Astrocyte (in vitro differentiated cells and primary cell): Measurements from ENCODE around the gene IFT43. TPM values are rescaled to one million over a fixed set of nuclear protein-coding genes. Genes with fewer than 3 reads are reported as not detected.

ENCODE experiments used
- DNase-seq: peaks from one replicate; pipeline ENCODE4 v3.0.0-alpha.2; 2010; ENCODE audit warnings: low read depth
- FAIRE-seq: peaks from 2 replicates; lab custom pipeline; 2011; peaks lifted over from hg19 to GRCh38; lab: Jason Lieb, UNC
- H2AFZ ChIP-seq: 2 replicates; pipeline ENCODE4 v1.6.0; 2012; ENCODE audit warnings: low read depth, low read length, inconsistent platforms
- H3K27ac ChIP-seq: 2 replicates; pipeline ENCODE4 v1.5.1; 2011; ENCODE audit warnings: low read depth, low read length, inconsistent platforms
- H3K27me3 ChIP-seq: 2 replicates; pipeline ENCODE4 v1.6.0; 2011; ENCODE audit warnings: low read length, inconsistent platforms; ENCODE audit not compliant: insufficient read depth
- H3K36me3 ChIP-seq: 2 replicates; pipeline ENCODE4 v1.5.1; 2011; ENCODE audit warnings: low read length, inconsistent platforms; ENCODE audit not compliant: insufficient read depth
- H3K4me1 ChIP-seq: 2 replicates; pipeline ENCODE4 v1.5.1; 2011; ENCODE audit warnings: low read length, inconsistent platforms; ENCODE audit not compliant: insufficient read depth
- H3K4me2 ChIP-seq: 2 replicates; pipeline ENCODE4 v1.6.0; 2012; ENCODE audit warnings: low read length, inconsistent platforms
- H3K4me3 ChIP-seq: 2 replicates; pipeline ENCODE4 v1.5.1; 2011; ENCODE audit warnings: low read depth, mild to moderate bottlenecking, low read length, inconsistent platforms; ENCODE audit not compliant: insufficient read depth
- H3K79me2 ChIP-seq: 2 replicates; pipeline ENCODE4 v1.6.0; 2012; ENCODE audit warnings: mild to moderate bottlenecking, low read length, inconsistent platforms; ENCODE audit not compliant: insufficient read depth
- H3K9ac ChIP-seq: 2 replicates; pipeline ENCODE4 v1.6.0; 2012; ENCODE audit warnings: mild to moderate bottlenecking, low read length, inconsistent platforms
- H3K9me3 ChIP-seq: 2 replicates; pipeline ENCODE4 v1.5.1; 2012; ENCODE audit warnings: low read depth, mild to moderate bottlenecking, low read length, inconsistent platforms; ENCODE audit not compliant: insufficient read depth
- H4K20me1 ChIP-seq: 2 replicates; pipeline ENCODE4 v1.6.0; 2012; ENCODE audit warnings: low read length, inconsistent platforms; ENCODE audit not compliant: insufficient read depth
- H3K27ac Mint-ChIP-seq: one replicate; pipeline ENCODE4 v1.8.0; 2021; ENCODE audit warnings: mild to moderate bottlenecking, mixed read lengths; ENCODE audit not compliant: unreplicated experiment
- H3K27me3 Mint-ChIP-seq: one replicate; pipeline ENCODE4 v1.8.0; 2021; ENCODE audit warnings: low read depth, mixed read lengths; ENCODE audit not compliant: unreplicated experiment
- H3K36me3 Mint-ChIP-seq: one replicate; pipeline ENCODE4 v1.8.0; 2021; ENCODE audit warnings: low read depth, mixed read lengths; ENCODE audit not compliant: unreplicated experiment
- H3K4me1 Mint-ChIP-seq: one replicate; pipeline ENCODE4 v1.8.0; 2021; ENCODE audit warnings: low read depth, mixed read lengths; ENCODE audit not compliant: unreplicated experiment
- H3K4me3 Mint-ChIP-seq: one replicate; pipeline ENCODE4 v1.8.0; 2021; ENCODE audit warnings: mild to moderate bottlenecking, moderate library complexity, mixed read lengths; ENCODE audit not compliant: unreplicated experiment
- H3K9me3 Mint-ChIP-seq: one replicate; pipeline ENCODE4 v1.8.0; 2021; ENCODE audit warnings: mild to moderate bottlenecking, mixed read lengths; ENCODE audit not compliant: unreplicated experiment
- EZH2 ChIP-seq: IDR thresholded peaks from 2 replicates; pipeline ENCODE4 v1.6.1; 2012; ENCODE audit warnings: mild to moderate bottlenecking, low read length, inconsistent platforms; ENCODE audit not compliant: insufficient read depth
- total RNA-seq: library from RNA; stranded (reverse); gene quantifications from 2 replicates; pipeline ENCODE4 v1.2.1, GENCODE V29; 2021
- TF ChIP-seq, protein P1 (sequence below): IDR thresholded peaks from 2 replicates; pipeline ENCODE4 v1.5.1; 2011; ENCODE audit warnings: low read depth, mild to moderate bottlenecking, inconsistent platforms, low read length, moderate library complexity; ENCODE audit not compliant: insufficient read depth

IFT43 gene
- total RNA-seq, 1 donor from 2014 or later: 29.4 TPM

DNA sequence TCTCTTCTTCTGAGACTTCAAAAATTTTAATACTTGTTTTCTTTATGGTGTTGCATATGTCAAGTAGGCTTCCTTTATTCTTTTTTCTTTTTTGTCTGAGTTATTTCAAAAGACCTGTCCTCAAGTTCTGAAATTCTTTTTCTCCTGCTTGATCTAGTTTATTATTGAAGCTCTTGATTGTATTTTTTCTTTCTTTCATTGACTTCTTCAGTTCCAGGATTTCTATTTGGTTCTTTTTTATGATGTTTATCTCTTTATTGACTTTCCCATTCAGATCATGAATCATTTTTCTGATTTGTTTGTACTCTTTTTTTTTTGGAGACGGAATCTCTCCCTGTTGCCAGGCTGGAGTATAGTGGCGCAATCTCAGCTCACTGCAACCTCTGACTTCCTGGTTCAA, 34.1 kb downstream of the IFT43 start:
- H3K27ac Mint-ChIP-seq: no peak overlapping the region
- H2AFZ ChIP-seq: no peak overlapping the region
- H3K36me3 Mint-ChIP-seq: peaks cover 44% of the 10 kb centered on the region
- no peak overlapping the region for H3K4me3 ChIP-seq
- H4K20me1 ChIP-seq: peaks cover 21% of the 10 kb centered on the region
- peaks cover 6% of the 10 kb centered on the region for H3K36me3 ChIP-seq
- peaks cover 10% of the 10 kb centered on the region for H3K4me1 Mint-ChIP-seq
- peaks cover 11% of the 10 kb centered on the region for H3K9me3 Mint-ChIP-seq
- TF ChIP-seq, protein P1, sequence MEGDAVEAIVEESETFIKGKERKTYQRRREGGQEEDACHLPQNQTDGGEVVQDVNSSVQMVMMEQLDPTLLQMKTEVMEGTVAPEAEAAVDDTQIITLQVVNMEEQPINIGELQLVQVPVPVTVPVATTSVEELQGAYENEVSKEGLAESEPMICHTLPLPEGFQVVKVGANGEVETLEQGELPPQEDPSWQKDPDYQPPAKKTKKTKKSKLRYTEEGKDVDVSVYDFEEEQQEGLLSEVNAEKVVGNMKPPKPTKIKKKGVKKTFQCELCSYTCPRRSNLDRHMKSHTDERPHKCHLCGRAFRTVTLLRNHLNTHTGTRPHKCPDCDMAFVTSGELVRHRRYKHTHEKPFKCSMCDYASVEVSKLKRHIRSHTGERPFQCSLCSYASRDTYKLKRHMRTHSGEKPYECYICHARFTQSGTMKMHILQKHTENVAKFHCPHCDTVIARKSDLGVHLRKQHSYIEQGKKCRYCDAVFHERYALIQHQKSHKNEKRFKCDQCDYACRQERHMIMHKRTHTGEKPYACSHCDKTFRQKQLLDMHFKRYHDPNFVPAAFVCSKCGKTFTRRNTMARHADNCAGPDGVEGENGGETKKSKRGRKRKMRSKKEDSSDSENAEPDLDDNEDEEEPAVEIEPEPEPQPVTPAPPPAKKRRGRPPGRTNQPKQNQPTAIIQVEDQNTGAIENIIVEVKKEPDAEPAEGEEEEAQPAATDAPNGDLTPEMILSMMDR: no peak
- no peak for TF ChIP-seq EZH2
- FAIRE-seq (no peak), DNase-seq (no peak)
- H3K79me2 ChIP-seq: peaks cover 11% of the 10 kb centered on the region
- H3K27me3 Mint-ChIP-seq: no peaks in the 10 kb centered on the region
- no peaks in the 10 kb centered on the region for H3K9me3 ChIP-seq
- no peak overlapping the region for H3K27ac ChIP-seq
- H3K4me1 ChIP-seq: no peaks in the 10 kb centered on the region
- no peaks in the 10 kb centered on the region for H3K27me3 ChIP-seq
- no peak overlapping the region for H3K9ac ChIP-seq
- H3K4me3 Mint-ChIP-seq: no peak overlapping the region
- no peak overlapping the region for H3K4me2 ChIP-seq

DNA sequence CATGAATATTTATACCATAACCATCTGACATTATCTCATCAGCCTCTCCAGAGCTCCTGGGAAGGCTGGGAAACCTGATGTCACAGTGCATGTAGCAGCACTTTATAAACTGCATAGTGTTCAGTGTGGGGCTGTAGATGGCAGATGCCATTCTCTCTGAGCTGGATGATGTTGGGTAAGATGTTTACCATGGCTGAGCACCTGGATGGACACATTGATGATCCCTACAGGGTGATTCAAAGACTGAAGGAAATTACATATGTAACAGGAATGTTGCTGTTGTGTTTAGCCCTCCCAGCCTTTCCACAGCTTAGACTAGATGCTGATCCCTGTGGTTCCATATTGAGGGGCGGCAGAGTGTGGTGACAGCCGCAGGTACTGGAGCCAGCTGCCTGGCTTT, 37.4 kb downstream of the IFT43 start:
- TF ChIP-seq, protein P1: no peak
- TF ChIP-seq EZH2: no peak
- no peak overlapping the region for H3K4me3 Mint-ChIP-seq
- Histone ChIP-seq H2AFZ (no peak overlapping the region), H3K79me2 (peaks cover 11% of the 10 kb centered on the region), H3K4me1 (no peaks in the 10 kb centered on the region), H3K27me3 (no peaks in the 10 kb centered on the region), H3K4me3 (no peak overlapping the region), H3K9ac (no peak overlapping the region), H3K27ac (no peak overlapping the region), H3K4me2 (no peak overlapping the region), H3K9me3 (no peaks in the 10 kb centered on the region), H4K20me1 (peaks cover 9% of the 10 kb centered on the region), H3K36me3 (peaks cover 6% of the 10 kb centered on the region)
- H3K4me1 Mint-ChIP-seq: no peaks in the 10 kb centered on the region
- H3K9me3 Mint-ChIP-seq: peaks cover 11% of the 10 kb centered on the region
- no peak for DNase-seq
- FAIRE-seq: no peak
- H3K27me3 Mint-ChIP-seq: no peaks in the 10 kb centered on the region
- peaks cover 40% of the 10 kb centered on the region for H3K36me3 Mint-ChIP-seq
- H3K27ac Mint-ChIP-seq: no peak overlapping the region

DNA sequence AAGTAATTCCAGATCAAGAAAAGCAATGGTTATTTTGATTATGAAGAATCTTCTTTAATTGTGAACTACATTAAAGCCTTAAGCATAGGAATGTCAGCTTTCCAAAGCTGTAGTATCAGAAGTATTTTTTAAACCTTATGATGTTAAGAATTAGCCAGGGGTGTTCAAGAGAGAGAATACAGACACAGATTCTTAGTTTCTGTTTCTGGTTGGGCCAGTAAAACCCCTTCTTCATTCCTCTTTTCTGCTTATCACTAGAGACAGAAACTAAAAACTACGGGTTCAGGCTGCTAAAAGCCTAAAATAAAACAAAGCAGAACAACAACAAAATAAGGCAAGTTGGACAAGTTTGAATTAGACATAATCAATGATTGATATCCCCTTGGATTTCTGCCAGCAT, 38.2 kb downstream of the IFT43 start:
- Mint-ChIP-seq H3K36me3 (peaks cover 41% of the 10 kb centered on the region), H3K27ac (no peak overlapping the region), H3K4me3 (no peak overlapping the region)

More for the DNA sequence above, 38.2 kb downstream of the IFT43 start:
- Histone ChIP-seq H3K79me2 (peaks cover 9% of the 10 kb centered on the region), H2AFZ (no peak overlapping the region), H4K20me1 (peaks cover 9% of the 10 kb centered on the region), H3K36me3 (peaks cover 6% of the 10 kb centered on the region), H3K4me2 (no peak overlapping the region), H3K9ac (no peak overlapping the region), H3K4me3 (no peak overlapping the region), H3K4me1 (no peaks in the 10 kb centered on the region), H3K27ac (no peak overlapping the region), H3K9me3 (no peaks in the 10 kb centered on the region), H3K27me3 (no peaks in the 10 kb centered on the region)
- no peak for DNase-seq
- Mint-ChIP-seq H3K27me3 (no peaks in the 10 kb centered on the region), H3K9me3 (peaks cover 12% of the 10 kb centered on the region), H3K4me1 (no peaks in the 10 kb centered on the region)
- no peak for FAIRE-seq
- TF ChIP-seq EZH2: no peak
- TF ChIP-seq, protein P1: no peak
